ENCODE data around the gene RBM17. TPM values are rescaled to one million over a fixed set of nuclear protein-coding genes. Genes with fewer than 3 reads are reported as not detected.
A peak's percentile ranks its signal among the peaks of the same experiment; 100 is the strongest.

Gene RBM17
- total RNA-seq, 6 experiments from 2014 or later: 11.9 to 40.6 (median 28.1) TPM

DNA sequence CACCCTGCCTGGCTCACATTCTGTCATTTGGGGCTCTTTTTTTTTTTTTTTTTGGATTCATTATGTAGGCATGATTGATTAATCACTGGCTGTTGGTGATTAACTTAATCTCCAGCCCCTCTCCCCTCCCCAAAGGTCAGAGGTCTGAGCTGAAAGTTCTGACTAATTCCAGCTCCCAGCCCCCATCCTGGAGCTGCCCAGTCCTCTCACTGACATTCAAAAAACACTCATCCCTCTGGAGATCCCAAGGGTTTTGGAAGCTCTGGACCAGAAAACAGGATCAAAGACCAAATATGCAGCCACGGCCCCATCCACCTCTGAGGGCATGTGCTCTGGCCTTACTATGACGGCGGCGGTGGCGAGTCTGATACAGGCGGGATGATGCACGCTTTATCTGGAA, 53.8 kb downstream of the RBM17 start:
- H3K27ac ChIP-seq: no peak overlapping the region
- H3K4me3 ChIP-seq: no peak overlapping the region
- TF ChIP-seq, protein P1, sequence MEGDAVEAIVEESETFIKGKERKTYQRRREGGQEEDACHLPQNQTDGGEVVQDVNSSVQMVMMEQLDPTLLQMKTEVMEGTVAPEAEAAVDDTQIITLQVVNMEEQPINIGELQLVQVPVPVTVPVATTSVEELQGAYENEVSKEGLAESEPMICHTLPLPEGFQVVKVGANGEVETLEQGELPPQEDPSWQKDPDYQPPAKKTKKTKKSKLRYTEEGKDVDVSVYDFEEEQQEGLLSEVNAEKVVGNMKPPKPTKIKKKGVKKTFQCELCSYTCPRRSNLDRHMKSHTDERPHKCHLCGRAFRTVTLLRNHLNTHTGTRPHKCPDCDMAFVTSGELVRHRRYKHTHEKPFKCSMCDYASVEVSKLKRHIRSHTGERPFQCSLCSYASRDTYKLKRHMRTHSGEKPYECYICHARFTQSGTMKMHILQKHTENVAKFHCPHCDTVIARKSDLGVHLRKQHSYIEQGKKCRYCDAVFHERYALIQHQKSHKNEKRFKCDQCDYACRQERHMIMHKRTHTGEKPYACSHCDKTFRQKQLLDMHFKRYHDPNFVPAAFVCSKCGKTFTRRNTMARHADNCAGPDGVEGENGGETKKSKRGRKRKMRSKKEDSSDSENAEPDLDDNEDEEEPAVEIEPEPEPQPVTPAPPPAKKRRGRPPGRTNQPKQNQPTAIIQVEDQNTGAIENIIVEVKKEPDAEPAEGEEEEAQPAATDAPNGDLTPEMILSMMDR (IDR thresholded peaks at IDR 0.05): no peak
- no peak for TF ChIP-seq POLR2A (IDR thresholded peaks at IDR 0.05)
- peaks cover 0 to 3% (median 0%) of the 10 kb centered on the region in 4 donors for H3K4me1 ChIP-seq
- peak in 1 of 4 donors; percentile 20 for ATAC-seq
- no peak for DNase-seq
- no peaks in the 10 kb centered on the region for H3K36me3 ChIP-seq
- 74% methylated on average over 4 of the region's 7 CpGs for WGBS (ENCODE audit: insufficient coverage, low coverage, low lambda C conversion rate, missing lambda C conversion rate)
- H3K27me3 ChIP-seq: no peaks in the 10 kb centered on the region
- intact Hi-C loops (cut with DNase I): no loop called here
- H3K9me3 ChIP-seq: no peaks in the 10 kb centered on the region

DNA sequence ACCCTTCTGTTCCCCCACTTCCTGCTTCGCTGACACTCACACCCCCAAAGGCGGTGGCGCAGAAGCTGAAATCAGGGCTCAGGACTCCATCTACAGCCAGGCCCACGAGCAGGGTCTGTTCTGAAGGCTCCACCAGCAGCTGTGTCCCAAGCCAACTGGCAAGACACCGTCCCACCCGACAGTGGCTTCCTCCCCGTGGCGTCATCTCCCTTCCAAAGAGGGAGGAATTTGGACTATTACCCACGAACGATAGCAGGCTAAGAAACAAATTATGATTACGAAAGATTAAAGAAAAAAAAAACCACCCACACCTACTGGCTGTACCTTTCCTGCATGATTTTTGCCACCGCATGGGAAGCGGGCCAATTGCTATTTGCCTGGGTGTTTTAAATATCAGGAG, 54.3 kb downstream of the RBM17 start:
- Histone ChIP-seq H3K27ac (no peak overlapping the region), H3K4me1 (peaks cover 0 to 3% (median 0%) of the 10 kb centered on the region in 4 donors), H3K27me3 (no peaks in the 10 kb centered on the region), H3K36me3 (no peaks in the 10 kb centered on the region), H3K9me3 (no peaks in the 10 kb centered on the region), H3K4me3 (no peak overlapping the region)
- peak in 1 of 4 donors; percentile 3 for ATAC-seq
- WGBS (ENCODE audit: insufficient coverage, low coverage, low lambda C conversion rate, missing lambda C conversion rate): 64% methylated on average over 9 of the region's 13 CpGs
- intact Hi-C loops (cut with DNase I): no loop called here
- peak in 1 of 3 donors; percentile 65 for DNase-seq
- TF ChIP-seq, protein P1 (IDR thresholded peaks at IDR 0.05): no peak
- no peak for TF ChIP-seq POLR2A (IDR thresholded peaks at IDR 0.05)

GRCh38 chr10:6144406-6145165, 55.8 kb downstream of the RBM17 start:
- Histone ChIP-seq H3K4me3 (peak overlapping the region; percentile 76 to 83 (median 79)), H3K27me3 (no peaks in the 10 kb centered on the region), H3K4me1 (peaks cover 0 to 3% (median 0%) of the 10 kb centered on the region in 4 donors), H3K9me3 (no peaks in the 10 kb centered on the region), H3K27ac (peak overlapping the region; percentile 67 to 86 (median 74)), H3K36me3 (no peaks in the 10 kb centered on the region)
- 2% methylated on average over 24 of the region's 81 CpGs for WGBS (ENCODE audit: insufficient coverage, low coverage, low lambda C conversion rate, missing lambda C conversion rate)
- DNase-seq (peak; percentile 92 to 95 (median 93)), ATAC-seq (peak; percentile 86 to 94 (median 90))
- intact Hi-C loops (cut with DNase I): no loop called here
- TF ChIP-seq, protein P1 (IDR thresholded peaks at IDR 0.05): peak in 3 of 4 donors; percentile 13 to 21 (median 20)
- peak; percentile 82 for TF ChIP-seq POLR2A (IDR thresholded peaks at IDR 0.05)

GRCh38 chr10:6145166-6145987, 56.5 kb downstream of the RBM17 start:
- TF ChIP-seq, protein P1 (IDR thresholded peaks at IDR 0.05): peak in 1 of 4 donors; percentile 1
- TF ChIP-seq POLR2A (IDR thresholded peaks at IDR 0.05): no peak
- H3K9me3 ChIP-seq: no peaks in the 10 kb centered on the region
- peaks cover 0 to 3% (median 0%) of the 10 kb centered on the region in 4 donors for H3K4me1 ChIP-seq
- intact Hi-C loops (cut with DNase I): no loop called here
- peak; percentile 2 to 24 (median 6) for ATAC-seq
- peak overlapping the region; percentile 76 to 83 (median 79) for H3K4me3 ChIP-seq
- H3K36me3 ChIP-seq: no peaks in the 10 kb centered on the region
- peak overlapping the region; percentile 67 to 86 (median 74) for H3K27ac ChIP-seq
- DNase-seq: peak in 2 of 3 donors; percentile 50 to 61
- WGBS (ENCODE audit: insufficient coverage, low coverage, low lambda C conversion rate, missing lambda C conversion rate): 6% methylated on average over 7 of the region's 76 CpGs
- H3K27me3 ChIP-seq: no peaks in the 10 kb centered on the region
